Iris pigment epithelial cell (primary cell): ENCODE results near the gene SLC12A7.
"Not testable (repeated sequence)": the region's sequence is repeated elsewhere in the genome, so short reads cannot be mapped to it uniquely, and the experiment has no call there.

Experiments used
- DNase-seq: peaks from one replicate; pipeline ENCODE4 v3.0.0-alpha.2; 2011; ENCODE audit warnings: low read depth

SLC12A7 gene

DNA sequence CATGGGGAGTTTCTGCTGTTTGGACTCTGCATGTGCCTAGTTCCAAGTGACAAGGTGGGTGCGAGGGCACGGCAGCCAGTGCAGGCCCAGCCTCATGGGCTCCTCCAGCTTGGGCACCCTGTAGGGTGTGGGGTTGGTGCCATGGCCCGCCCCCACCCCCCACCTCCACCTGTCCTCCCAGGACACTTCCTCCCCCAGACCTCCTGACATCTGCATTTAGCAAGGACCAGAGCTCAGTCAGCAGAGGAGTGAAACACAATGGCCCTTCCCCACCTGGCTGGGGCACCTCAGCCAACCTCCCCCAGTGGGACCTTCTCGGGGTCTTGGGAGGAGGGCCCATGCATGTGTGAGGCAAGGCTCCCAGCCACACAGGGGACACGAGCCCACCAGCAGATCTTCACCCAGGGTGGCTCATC, 105.2 kb downstream of the SLC12A7 start:
- DNase-seq: no peak

DNA sequence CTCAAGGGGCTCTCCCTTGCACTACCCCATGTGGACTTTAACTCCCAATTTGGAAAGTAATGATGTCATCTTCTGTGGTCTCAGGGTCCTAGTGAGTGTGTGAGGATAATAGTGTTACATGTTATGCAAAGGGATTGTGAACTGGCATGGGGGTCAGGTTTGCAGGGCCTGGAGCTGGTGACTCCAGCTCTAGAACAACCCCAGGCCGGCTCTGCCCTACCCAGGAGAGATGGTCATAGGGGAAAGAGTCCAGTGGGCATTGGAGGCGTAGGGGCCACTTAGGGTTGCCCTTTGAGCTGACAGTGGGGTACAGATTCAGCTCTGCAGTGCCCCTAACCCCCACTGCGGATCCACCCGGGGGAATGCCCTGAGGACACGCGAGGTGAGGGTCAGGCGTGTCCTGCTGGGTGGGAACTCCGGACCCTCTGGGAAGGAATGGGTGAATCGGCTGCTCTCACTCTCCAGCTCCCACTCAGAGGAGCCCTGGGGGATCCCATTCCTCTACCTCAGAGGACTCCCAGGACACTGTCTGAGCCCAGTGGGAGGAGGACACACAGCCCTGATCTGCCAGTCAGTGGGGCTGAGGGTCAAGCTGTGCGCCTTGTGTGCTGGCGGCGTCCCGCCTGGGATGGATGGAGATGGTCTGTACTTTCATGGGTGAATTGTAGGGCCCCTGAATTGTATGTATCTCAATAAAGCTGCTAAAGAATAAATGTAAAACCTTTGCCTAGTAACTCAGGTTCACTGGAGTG, 105.8 kb downstream of the SLC12A7 start:
- DNase-seq: no peak

DNA sequence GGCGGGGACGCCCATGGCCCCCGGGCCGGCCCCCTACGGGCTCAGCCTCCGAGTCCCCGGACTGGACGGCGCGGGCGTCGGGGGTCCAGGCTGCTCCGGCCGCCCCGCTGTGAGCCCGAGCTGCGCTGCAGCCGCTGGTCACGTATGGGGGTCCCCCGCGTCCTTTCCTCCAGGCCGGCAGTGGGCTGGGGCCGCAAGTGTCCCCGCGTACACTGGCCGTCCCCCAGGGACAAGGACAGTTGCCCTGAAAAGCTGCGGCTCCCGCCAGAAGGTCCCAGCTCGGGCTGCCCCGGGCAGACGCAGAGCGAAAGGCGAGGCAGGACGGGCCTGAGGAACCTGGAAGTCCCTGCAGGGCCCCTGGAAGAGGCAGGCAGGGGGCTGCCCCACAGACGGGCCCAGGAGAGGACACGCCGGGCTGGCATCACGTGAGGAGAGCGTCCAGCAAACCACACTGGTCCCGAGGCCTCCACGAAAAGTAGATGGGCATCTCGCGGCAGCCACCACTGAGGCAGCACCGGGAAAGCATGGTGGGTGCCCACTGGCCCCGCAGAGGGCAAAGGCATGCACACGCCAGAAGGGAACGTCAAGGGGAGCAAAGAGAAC, 106.5 kb downstream of the SLC12A7 start:
- no peak for DNase-seq

DNA sequence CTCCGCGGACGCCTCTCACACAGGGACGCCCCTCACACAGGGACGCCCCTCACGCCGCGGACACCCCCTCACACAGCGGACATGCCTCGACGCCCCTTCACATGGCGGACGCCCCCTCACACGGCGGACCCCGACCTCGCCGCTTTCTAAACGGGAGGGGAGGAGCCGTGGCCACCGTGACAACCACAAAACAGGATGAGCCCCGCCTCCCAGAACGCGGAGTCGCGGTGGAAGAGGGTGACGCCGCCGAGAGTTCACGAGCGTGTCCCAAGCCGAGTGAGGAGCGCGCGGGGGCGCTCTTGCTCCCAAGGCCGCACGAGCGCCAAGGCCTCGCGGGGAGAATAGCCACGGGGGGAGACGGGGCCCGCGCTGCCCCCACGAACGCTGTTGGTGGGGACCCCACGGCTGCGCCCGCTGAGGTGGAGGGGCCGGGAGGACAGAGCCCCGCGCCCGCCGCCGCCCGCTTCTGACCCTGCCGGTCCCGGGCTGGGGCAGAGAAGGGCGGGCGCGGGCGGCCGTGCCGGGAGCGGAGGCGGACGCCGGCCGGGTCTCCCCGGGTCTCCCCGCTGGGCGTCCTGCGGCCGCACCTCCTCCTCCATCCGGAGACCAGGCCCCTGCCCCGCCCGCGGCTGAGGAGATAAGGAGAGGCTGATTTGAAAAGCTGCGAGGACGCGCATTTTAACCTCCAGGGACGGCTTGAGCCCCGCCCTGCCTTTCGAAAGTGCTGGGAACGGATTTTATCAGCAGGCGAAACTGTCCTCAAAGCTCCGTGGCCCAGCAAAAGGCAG, 107.2 kb downstream of the SLC12A7 start:
- peak; percentile 59 for DNase-seq

DNA sequence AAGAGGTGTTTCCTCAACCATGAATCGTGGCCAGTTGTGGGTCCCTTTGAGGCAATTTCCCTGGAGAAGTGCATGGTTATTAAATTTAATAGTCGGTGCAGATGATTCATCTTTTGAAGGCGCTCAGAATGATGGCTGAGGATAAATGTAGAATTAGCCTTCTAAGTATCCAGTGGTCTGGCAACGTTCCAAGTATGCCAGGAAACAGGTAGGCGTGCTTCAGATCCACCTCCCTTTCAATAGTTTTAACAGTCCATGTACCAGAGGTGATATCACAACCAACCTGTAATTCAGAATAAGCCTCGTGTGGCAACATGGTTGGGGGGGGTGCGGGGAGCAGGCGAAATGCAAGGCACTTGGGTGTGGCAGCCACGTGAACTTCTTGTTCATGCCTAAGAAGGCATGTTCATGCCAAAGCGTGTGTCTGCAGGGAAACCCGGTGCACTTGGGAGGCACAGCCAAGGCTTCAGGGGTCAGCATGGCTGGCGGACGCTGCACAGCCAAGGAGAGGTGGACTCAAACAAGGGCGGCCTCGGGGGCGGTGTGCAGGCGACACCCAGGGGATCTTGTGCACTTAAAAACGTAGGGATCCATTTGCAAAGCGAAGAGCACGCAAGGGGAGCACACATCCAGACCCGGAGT, 108.4 kb downstream of the SLC12A7 start:
- DNase-seq: peak; percentile 57

DNA sequence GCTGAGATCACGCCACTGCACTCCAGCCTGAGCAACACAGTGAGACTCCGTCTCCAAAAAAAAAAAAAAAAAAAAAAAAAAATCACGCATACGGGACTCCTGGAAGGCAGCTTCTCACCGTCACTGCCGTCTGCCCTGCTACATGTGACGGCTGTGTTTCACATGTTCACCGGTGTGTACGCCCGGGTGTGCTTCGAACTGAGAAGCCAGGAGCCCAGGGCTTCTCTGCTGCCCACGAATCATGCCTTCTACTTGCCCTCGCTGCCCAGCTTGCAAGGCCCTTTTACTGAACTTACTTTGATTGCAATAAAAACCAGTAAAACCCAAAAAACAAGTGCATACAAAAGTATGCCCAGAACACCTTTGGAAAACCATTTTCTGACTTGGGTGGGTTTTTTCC, 109.0 kb downstream of the SLC12A7 start:
- no peak for DNase-seq

DNA sequence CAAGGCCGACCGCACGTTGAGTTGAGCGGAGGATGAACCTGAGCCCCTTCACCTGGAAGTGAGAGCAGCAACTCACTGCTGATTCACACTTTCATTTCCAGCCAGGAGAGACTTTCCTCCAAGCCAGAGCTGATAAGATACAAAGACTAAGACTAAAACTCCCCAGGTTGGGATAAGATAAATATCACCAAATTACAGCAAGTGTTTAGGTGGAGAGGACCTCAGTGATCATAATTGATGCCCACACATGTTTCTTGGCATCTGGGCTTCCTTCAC, 109.7 kb downstream of the SLC12A7 start:
- DNase-seq: no peak

DNA sequence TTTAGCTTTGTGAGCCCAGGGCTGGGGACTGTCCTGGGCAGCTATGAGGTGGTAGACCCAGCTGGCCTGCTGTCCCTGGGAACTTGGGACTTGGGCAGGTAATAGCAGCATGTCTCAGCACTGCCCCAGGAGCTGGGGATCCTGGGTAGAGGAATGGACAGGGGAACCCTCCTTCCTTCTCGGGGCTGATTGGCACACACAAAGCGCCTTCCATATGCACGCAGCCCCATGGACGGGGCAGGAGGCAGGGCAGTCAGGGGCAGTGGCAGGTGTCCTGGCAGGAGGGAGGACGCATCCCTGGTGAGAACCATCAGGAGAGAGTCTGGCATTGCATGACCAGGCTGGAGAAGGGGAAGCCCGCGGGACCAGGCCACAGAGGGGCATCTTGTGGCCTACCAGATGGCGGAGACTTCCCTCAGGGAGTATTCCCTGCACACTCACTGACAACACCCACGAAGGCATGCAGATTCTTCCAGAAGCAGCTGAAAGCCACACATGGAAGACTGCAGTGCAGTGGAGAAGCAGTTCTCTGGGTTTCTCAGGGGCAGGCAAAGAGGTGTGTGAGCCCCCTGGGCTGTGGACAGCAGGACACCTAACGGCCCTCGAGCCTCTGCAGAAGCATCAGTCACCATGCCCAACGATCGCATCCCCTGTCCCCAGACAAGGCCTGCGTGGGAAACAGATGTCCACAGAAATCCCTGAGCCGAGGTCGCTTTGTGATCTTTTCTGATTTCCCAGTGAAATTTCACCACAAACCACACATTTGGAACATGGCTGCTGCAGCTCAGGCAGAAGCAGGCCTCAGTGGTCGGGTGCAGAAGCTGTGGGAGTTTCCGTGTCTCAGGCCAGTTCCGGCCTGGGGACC, 110.2 kb downstream of the SLC12A7 start:
- DNase-seq: no peak

DNA sequence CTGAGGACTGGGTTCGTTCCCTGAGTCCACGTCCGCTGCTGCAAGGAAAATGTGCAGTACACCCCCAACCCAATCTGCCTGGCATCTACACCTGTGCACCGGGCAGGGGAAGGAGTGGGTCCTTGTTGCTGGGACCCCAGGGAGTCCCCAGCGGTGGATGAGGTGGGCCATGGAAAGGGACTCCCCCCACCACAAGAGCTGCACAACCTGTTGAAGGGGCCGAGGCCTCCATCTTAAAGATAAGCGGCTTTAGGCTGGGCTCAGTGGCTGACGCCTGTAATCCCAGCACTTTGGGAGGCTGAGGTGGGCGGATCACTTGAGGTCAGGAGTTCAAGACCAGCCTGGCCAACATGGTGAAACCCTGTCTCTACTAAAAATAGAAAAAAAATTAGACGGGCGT, 111.0 kb downstream of the SLC12A7 start:
- not testable (repeated sequence) for DNase-seq
